ENCODE data around the gene ZNF93.
A peak's percentile ranks its signal among the peaks of the same experiment; 100 is the strongest.
"Not testable (repeated sequence)": the region's sequence is repeated elsewhere in the genome, so short reads cannot be mapped to it uniquely, and the experiment has no call there.

Gene ZNF93

DNA sequence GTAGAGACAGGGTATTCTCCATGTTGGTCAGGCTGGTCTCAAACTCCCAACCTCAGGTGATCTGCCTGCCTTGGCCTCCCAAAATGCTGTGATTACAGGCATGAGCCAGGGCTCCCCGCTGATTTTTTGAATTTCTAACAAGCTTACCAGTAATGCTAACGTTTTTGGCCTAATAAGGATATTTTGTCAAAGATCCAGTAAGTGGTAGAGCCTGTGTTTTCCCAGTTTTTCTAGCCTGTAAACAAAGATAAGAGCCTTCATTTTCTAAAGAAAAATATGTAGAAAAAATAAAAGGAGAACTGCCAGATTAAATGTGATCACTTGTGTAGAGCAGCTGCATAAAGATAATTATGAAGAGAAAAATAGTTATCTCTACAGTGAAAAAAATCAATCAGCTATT, 37.7 kb downstream of the ZNF93 start:
- DNase-seq (ENCODE audit: low spot score) = no peak

DNA sequence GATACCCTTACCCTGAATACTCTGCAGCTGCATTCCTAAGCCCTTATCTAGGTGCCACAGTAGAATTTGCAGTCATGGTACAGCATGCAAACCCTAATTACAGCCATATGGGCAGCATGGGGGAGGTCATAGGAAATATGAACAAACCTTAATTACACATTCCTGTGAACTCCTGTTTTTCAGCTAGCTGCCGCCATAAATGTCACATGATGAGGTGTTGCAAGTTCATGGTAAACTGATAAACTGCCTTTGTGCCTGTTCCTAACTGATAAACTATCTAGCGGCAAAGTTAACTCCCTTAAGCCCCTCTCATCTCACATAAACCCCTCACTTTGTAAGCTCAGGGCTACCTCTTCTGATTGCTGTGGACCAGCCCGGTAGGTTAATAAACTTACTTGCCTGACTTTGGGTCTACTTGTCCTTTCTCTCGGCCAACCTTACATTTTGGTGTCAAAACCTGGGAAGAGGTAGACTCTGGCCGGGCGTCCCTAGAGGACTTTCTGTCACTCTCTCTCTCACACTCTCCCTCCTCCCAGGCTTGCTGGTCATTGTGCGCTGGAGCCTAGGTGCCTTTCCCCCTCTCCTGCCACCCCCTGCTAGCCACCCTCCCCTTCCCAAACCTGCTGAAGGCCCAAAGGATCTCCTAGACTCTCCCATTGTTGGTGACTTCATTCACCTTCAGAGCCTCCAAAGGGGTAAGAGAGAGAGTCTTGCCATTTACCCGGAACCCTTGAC, 43.3 kb downstream of the ZNF93 start:
- DNase-seq (ENCODE audit: low spot score) = no peak

DNA sequence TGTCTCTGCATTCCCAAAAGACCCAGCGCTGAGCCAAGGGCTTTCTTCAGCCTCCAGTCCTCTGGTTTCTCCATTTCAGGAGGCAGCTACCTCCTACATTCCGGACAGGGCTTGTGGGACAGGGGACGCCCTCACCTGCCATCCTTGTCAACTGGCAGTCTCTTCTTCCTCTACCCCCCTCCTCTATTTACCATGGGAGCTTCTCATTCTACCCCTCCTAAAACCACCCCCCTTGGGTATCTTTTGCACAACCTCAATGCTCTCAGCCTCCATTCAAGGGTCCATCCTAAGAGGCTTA, 43.8 kb downstream of the ZNF93 start:
- no peak for DNase-seq (ENCODE audit: low spot score)

DNA sequence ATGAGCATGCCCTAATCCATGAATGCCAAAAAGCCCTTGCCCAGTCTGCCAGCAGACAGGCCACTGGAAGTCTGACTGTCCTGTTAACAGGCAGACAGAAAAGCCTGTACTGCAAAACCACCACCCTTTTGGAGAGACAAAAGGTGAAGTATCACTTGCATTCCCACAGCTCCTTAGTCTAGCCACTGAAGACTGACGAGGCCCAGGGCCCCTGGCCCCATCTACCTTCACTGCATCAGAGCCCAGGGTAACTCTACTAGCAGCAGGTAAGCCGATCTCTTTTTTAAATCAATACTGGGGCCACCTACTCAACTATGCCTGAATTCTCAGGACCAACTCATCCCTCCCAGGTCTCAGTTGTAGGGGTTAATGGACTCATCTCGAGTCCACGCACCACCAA, 45.5 kb downstream of the ZNF93 start:
- no peak for DNase-seq (ENCODE audit: low spot score)

DNA sequence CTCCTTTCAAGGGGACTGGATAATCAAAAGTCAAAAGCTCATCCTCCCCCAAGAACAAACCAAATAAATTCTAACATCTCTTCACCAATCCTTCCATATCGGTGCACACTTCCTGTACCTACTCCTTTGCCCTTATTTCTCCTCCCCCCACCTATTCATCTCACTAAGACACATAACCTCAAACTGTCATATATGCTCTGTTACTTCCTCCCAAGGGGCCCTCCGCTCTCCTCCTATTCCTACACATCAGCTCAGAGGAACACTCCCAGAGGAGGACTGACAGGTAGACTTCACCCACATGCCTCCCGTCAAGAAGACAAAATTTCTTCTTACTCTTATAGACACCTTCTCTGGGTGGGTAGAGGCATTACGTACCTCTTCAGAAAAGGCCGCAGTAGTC, 48.1 kb downstream of the ZNF93 start:
- DNase-seq (ENCODE audit: low spot score) = no peak

DNA sequence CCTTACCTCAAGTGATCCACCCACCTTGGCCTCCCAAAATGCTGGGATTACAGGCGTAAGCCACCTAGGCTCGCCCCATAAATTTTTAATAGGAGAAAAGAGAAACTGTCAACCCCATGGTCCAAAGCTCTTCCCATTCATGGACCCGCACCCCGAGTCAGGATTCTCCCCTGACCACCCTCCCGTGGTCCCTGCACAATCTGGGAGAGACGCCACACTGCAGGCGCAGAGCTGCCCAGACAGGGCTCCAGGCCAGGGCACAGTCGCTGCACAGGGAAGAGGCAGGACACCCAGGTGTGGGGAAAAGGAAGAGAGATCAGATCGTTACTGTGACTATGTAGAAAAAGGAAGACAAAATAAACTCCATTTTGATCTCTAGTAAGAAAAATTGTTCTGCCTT, 54.5 kb downstream of the ZNF93 start:
- no peak for DNase-seq (ENCODE audit: low spot score)

DNA sequence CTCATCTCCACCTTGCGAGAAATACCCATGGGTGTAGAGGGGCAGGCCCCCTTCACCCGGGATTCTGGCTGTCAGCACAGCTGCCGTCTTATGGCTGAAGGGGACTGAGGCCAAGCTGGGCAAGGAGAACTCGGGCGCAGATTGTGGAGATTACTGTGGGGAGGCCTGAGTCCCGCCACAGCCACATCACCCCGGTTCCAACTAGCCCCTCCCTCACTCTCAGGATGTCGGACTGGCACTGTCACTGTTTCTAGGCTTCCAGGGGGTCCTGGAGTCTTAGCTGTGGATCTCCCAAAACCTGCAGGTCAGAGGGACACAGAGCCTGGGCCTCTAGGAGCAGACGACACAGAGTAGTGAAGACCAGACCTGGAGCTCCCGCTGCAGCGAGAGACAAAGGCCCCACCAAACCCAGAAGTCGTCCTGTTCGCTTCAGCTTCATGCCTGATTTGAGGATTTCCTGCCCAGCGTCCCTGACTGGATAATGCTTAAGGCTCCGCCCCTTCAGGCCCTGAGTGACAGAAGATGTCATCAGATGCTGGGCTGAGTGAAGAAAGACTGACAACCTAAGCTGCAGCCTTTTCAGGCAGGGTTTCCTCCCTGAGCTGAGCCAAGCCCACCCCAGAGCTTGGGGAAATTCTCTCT, 55.8 kb downstream of the ZNF93 start:
- no peak for DNase-seq (ENCODE audit: low spot score)

DNA sequence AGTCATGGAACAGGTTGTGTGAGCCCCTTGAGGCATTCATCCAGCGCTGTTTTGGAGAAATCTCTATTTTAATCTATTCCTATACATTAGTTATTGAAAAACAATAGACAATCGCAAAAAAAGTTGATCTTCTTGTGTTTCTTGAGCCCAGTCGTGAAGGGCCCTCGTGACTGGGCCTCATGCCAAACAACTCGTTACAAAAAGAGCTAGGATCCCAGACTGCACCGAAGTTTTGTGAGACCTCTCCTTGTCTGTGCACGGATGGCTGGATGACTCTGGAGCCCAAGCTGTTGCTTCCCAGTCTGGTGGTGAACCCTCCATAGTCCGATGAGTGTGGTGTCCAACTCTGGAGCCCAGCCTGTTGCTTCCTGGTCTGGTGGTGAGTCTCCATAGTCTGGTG, 57.0 kb downstream of the ZNF93 start:
- DNase-seq (ENCODE audit: low spot score) = not testable (repeated sequence)

DNA sequence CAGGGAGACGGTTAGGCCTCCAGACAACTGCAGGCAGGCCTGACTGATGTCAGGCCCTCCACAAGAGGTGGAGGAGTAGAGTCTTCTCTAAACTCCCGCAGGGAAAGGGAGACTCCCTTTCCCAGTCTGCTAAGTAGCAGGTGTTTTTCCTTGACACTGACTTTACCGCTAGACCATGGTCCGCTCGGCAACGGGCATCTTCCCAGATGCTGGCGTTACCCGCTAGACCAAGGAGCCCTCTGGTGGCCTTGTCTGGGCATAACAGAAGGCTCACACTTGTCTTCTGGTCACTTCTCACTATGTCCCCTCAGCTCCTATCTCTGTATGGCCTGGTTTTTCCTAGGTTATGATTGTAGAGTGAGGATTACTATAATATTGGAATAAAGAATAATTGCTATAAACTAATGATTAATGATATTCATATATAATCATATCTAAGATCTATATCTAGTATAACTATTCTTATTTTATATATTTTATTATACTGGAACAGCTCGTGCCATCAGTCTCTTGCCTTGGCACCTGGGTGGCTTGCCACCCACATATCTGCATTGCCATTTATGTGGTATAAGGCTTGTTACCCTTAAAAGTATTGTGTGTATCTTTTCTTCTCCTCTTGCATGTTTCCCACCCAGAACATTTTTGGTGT, 58.5 kb downstream of the ZNF93 start:
- DNase-seq (ENCODE audit: low spot score) = peak; percentile 31

DNA sequence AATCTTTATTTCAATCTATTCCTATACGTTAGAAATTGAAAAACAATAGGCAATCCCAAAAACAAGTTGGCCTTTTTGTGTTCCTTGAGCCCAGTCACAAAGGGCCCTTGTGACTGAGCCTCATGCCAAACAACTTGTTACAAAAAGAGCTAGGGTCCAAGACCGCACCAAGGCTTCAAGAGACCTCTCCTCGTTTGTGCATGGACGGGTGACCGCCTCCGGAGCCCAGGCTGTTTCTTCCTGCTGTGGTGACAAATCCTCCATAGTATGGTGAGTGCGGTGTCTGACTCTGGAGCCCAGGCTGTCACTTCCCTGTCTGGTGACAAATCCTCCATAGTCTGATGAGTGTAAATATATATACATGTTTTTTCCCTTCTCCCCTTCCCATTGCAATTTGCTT, 63.7 kb downstream of the ZNF93 start:
- DNase-seq (ENCODE audit: low spot score) = no peak

DNA sequence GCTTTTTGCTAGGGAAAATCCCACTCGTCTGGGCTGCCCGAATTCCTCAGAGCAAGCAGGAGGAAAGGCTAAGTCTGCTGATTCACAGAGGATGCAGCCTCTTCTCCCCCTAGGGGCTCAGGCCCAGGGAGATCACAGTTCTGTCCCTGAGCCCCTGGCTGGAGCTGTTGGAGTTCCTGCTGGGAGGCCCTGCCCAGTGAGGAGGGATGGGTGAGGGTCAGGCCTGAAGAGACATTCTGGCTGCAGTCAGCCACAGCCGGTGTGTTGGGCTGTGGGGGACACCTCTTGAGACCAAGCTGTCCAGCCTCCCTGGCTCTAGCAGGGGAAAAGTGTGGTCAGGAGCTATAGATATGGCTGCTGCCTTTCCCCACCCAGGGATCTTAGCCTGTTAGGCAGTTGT, 65.4 kb downstream of the ZNF93 start:
- DNase-seq (ENCODE audit: low spot score) = not testable (repeated sequence)

DNA sequence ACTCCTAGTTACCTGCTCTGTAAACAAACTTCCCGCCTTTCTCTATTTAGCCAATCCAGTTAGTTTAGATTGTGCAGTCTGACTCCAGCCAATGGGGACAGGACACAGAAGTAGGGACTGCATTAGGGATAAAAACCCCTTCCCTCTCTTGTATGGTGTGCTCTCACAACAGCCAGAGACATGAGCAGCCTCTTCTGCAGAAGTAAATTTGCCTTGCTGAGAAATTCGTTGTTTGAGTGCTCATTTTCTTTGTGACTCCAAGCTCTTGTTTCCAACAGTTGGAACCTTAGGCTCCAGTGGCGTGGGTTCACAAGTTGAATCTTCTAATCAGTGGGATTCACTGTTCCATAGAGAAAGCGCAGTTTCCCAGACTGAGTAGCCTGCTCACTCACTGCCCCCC, 66.1 kb downstream of the ZNF93 start:
- DNase-seq (ENCODE audit: low spot score) = no peak

Measured in SW480 (cell line).